Colonic mucosa (tissue), 4 donors: ENCODE results near the gene SLC9A9. TPM values are rescaled to one million over a fixed set of nuclear protein-coding genes. Genes with fewer than 3 reads are reported as not detected.

Experiments used
- DNase-seq: peaks from one replicate; pipeline ENCODE4 v3.0.0-alpha.2; 2020
- H3K27ac ChIP-seq: fragments of 200-600 bp; one replicate; pipeline ENCODE4 v1.8.0; 2021
- H3K27me3 ChIP-seq: fragments of 200-600 bp; one replicate; pipeline ENCODE4 v1.8.0; 2021
- H3K36me3 ChIP-seq: fragments of 200-600 bp; one replicate; pipeline ENCODE4 v1.8.0; 2021
- H3K4me1 ChIP-seq: fragments of 200-600 bp; one replicate; pipeline ENCODE4 v1.8.0; 2021; ENCODE audit warnings: mild to moderate bottlenecking
- H3K4me3 ChIP-seq: fragments of 200-600 bp; one replicate; pipeline ENCODE4 v1.8.0; 2021
- H3K9ac ChIP-seq, 2 donors: one replicate each; pipeline ENCODE4 v1.7.0; 2013; ENCODE audit warnings: control low read depth in 2 of 2, low read depth in 2 of 2, low read length in 2 of 2
- H3K9me3 ChIP-seq: fragments of 200-600 bp; one replicate; pipeline ENCODE4 v1.8.0; 2021
- intact Hi-C: fragments of 100-400 bp; cut with DNase I; formaldehyde crosslinking; loops from one replicate; pipeline ENCODE4 v1.14.1; 2022
- total RNA-seq, 2 donors: library from RNA; stranded (reverse); fragmentation: NEBNext Ultra II Directional in 1 of 2; extraction: Animal tissue kit (Norgen Biotek cat#: 25700) in 1 of 2; gene quantifications; one replicate each; pipeline ENCODE4 v1.2.1, GENCODE V29; 2021
- TF ChIP-seq, protein P1 (sequence below): fragments of 200-600 bp; IDR thresholded peaks from one replicate; pipeline ENCODE4 v1.8.0; 2022; ENCODE audit warnings: antibody characterized with exemption, mild to moderate bottlenecking
- donor health status: healthy.
- donor health status: DM: no; HTN: no; CAD: no.
- donor health status: DM: no; HTN: no; CAD: no.

Gene SLC9A9
- total RNA-seq, 2 donors from 2014 or later: 2.5 to 6.5 TPM

DNA sequence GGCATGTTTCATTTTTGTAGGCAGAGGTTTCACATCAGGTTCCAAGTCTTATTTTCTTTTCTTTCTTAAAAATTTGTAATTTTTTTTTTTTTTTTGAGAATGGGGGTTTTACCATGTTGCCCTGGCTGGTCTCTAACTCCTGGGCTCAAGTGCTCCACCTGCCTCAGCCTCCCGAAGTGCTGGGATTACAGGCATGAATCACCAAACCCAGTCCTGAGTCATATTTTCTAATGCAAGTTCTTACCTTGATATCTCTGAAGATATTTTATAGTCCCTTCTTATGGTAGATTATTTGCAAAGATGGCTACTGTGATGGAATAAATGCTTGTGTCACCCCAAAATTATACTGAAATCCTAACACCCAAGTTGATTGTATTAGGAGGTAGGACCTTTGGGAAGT, 63.8 kb downstream of the SLC9A9 start:
- H3K27ac ChIP-seq: no peak overlapping the region
- no peaks in the 10 kb centered on the region for H3K4me1 ChIP-seq
- no peaks in the 10 kb centered on the region for H3K27me3 ChIP-seq
- no peaks in the 10 kb centered on the region for H3K9me3 ChIP-seq
- no peak overlapping the region for H3K9ac ChIP-seq
- DNase-seq: no peak
- intact Hi-C loops: no loop called here
- H3K36me3 ChIP-seq: no peaks in the 10 kb centered on the region
- H3K4me3 ChIP-seq: no peak overlapping the region
- TF ChIP-seq, protein P1, sequence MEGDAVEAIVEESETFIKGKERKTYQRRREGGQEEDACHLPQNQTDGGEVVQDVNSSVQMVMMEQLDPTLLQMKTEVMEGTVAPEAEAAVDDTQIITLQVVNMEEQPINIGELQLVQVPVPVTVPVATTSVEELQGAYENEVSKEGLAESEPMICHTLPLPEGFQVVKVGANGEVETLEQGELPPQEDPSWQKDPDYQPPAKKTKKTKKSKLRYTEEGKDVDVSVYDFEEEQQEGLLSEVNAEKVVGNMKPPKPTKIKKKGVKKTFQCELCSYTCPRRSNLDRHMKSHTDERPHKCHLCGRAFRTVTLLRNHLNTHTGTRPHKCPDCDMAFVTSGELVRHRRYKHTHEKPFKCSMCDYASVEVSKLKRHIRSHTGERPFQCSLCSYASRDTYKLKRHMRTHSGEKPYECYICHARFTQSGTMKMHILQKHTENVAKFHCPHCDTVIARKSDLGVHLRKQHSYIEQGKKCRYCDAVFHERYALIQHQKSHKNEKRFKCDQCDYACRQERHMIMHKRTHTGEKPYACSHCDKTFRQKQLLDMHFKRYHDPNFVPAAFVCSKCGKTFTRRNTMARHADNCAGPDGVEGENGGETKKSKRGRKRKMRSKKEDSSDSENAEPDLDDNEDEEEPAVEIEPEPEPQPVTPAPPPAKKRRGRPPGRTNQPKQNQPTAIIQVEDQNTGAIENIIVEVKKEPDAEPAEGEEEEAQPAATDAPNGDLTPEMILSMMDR: no peak

DNA sequence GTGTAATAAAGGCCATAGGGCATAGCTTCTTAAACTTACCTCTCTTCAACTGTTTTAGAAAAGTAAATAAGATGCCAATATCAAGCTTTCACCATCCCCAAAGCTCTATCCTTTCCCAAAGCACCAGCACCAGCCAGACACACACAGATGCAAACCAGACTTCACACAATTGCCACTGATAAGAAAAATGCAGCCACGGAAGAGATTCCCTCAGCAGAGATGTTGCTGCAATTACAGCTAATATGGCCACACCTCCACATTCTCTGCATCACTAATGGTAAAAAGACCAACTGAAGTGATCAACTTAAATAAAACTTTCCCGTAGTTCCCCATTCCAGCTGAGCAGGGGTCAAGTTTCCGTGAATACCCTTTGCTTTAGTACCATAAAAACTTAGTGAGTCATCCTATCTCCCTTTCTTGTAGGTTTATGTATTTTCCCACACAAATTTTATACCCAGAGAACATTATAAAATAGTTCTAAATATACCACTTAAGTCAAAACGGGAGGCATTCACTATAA, 64.4 kb downstream of the SLC9A9 start:
- no peak overlapping the region for H3K4me3 ChIP-seq
- no peak for DNase-seq
- no peaks in the 10 kb centered on the region for H3K27me3 ChIP-seq
- TF ChIP-seq, protein P1: no peak
- H3K9me3 ChIP-seq: no peaks in the 10 kb centered on the region
- no peaks in the 10 kb centered on the region for H3K36me3 ChIP-seq
- intact Hi-C loops: no loop called here
- no peaks in the 10 kb centered on the region for H3K4me1 ChIP-seq
- H3K27ac ChIP-seq: no peak overlapping the region
- no peak overlapping the region for H3K9ac ChIP-seq

DNA sequence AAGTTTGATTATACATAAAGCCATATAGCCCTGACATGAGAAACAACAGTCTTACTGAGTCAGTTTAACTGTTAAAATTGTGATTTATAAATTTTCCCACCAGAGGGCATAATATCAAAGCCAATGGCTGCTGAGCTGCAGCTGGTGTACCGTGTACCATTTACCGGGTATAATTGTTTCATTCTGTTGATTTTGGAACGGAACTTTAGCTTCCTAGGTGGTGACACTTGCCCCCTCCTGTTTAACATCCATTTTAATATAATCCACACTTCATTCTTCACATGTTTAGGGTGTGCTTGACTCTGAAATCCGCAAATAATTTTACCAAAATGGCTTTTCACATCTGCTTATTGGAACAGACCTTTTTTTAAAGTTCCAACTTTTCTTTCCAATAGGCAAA, 72.8 kb downstream of the SLC9A9 start:
- Histone ChIP-seq H3K9ac (no peak overlapping the region), H3K4me1 (no peaks in the 10 kb centered on the region), H3K36me3 (no peaks in the 10 kb centered on the region), H3K27me3 (no peaks in the 10 kb centered on the region), H3K9me3 (no peaks in the 10 kb centered on the region), H3K27ac (no peak overlapping the region), H3K4me3 (no peak overlapping the region)
- TF ChIP-seq, protein P1: no peak
- intact Hi-C loops: no loop called here
- no peak for DNase-seq

DNA sequence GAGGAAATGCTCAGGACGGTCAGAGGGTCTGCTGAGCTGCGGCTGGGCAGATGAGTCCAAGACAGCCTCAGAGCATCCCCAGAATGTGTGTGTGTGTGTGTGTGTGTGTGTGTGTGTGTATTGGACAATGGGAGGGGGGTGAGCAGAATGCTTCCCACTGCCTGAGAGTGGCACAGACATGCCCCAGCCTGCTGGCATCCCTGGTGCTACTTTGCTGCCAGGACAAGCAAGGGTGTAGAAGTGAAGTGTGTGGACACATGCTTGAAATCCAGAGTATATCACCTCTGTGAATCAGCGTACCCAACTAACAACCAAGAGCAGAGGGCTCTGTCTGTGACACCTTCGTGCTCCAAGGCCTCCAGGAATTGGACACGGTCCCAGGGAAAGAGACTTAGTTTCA, 76.3 kb downstream of the SLC9A9 start:
- Histone ChIP-seq H3K9me3 (no peaks in the 10 kb centered on the region), H3K4me3 (no peak overlapping the region), H3K27me3 (no peaks in the 10 kb centered on the region), H3K27ac (no peak overlapping the region), H3K4me1 (no peaks in the 10 kb centered on the region), H3K9ac (no peak overlapping the region), H3K36me3 (no peaks in the 10 kb centered on the region)
- DNase-seq: no peak
- intact Hi-C loops: loop anchor here (5.0 kb wide), 1 partner anchor 180 kb away; no protein-coding TSS in a partner anchor
- TF ChIP-seq, protein P1: no peak

DNA sequence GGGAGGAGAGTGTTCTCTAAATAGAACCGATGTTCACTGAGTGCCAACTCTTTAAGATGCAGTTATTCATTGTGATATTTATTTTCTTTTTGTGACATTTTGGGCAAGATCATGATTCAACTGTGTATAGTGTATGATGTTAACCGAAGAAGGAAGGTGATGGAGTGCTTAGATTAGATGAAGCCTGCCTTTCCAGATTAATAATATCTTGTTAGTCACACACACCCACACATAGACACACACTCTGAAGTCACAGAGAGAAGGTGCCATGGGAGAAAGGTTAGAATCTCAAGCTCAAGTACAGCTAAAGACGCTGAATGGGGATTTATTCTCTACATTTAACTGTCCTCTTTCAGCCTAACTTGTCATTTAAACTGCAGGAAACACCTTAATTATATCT, 77.0 kb downstream of the SLC9A9 start:
- no peak for DNase-seq
- H3K36me3 ChIP-seq: no peaks in the 10 kb centered on the region
- no peak overlapping the region for H3K27ac ChIP-seq
- no peaks in the 10 kb centered on the region for H3K27me3 ChIP-seq
- TF ChIP-seq, protein P1: no peak
- H3K4me3 ChIP-seq: no peak overlapping the region
- no peak overlapping the region for H3K9ac ChIP-seq
- intact Hi-C loops: loop anchor here (5.0 kb wide), 1 partner anchor 181 kb away; no protein-coding TSS in a partner anchor
- no peaks in the 10 kb centered on the region for H3K4me1 ChIP-seq
- H3K9me3 ChIP-seq: no peaks in the 10 kb centered on the region
